ENCODE data around the gene SPRR1B.
"Not testable (repeated sequence)": the region's sequence is repeated elsewhere in the genome, so short reads cannot be mapped to it uniquely, and the experiment has no call there.

Gene SPRR1B

GRCh38 chr1:153040950-153041631 lies 10.1 kb downstream of the SPRR1B start, which contains the start of gene SPRR2D:
TSS of gene SPRR2D (minus strand) at chr1:153041120. CDS start at chr1:153040346, 774 bp downstream.
- no peak for DNase-seq

- no peak for DNase-seq
These were observed 18.2 kb downstream of the SPRR1B start for GRCh38 chr1:153049211-153049610.

- not testable (repeated sequence) for DNase-seq
These were observed 25.1 kb downstream of the SPRR1B start for GRCh38 chr1:153056111-153056510.

- no peak for DNase-seq
These were observed 26.4 kb downstream of the SPRR1B start, which contains the start of gene SPRR2A for GRCh38 chr1:153057375-153057774. TSS of gene SPRR2A (minus strand) at chr1:153057512. CDS start at chr1:153056735, 777 bp downstream.

- DNase-seq, result no peak
These were observed 27.2 kb downstream of the SPRR1B start for GRCh38 chr1:153058154-153058553.

GRCh38 chr1:153058826-153059784 lies 28.1 kb downstream of the SPRR1B start:
- no peak for DNase-seq

- DNase-seq, result no peak
These were observed 39.2 kb downstream of the SPRR1B start for GRCh38 chr1:153070243-153070642.

- DNase-seq, result no peak
These were observed 40.5 kb downstream of the SPRR1B start, which contains the start of gene SPRR2B for GRCh38 chr1:153071511-153071910. TSS of gene SPRR2B (minus strand) at chr1:153071611. CDS start at chr1:153070839, 772 bp downstream.

- DNase-seq, result no peak
These were observed 42.1 kb downstream of the SPRR1B start for GRCh38 chr1:153072806-153073726.

GRCh38 chr1:153081736-153082135 lies 50.7 kb downstream of the SPRR1B start:
- no peak for DNase-seq

Data from AML-193 (cell line).